ENCODE data around the gene BBS7. TPM values are rescaled to one million over a fixed set of nuclear protein-coding genes. Genes with fewer than 3 reads are reported as not detected.

Gene BBS7
- total and polyA plus RNA-seq, 10 of the 15 experiments (the other 5 are each of a cell fraction or from before 2014, with no cell fraction given), result 5.2 to 15.2 (median 9.0) TPM

- no peak overlapping the region for H2AFZ ChIP-seq (ENCODE audit: control insufficient read depth, low read depth, low read length)
- no TSS peak for BruUV-seq (replicated peaks)
- H3K36me3 ChIP-seq (ENCODE audit: control insufficient read depth in 2 of 2, insufficient read depth in 2 of 2, low read length in 1 of 2), result peaks cover 1 to 21% of the 10 kb centered on the region in 2 experiments
- POLR2A ChIA-PET, result interaction anchor here (1.0 to 1.3 kb wide), 4 partner anchors 9 to 17 kb away, joined by 3 to 5 read pairs (median 3); partner anchors contain the start of gene EXOSC9
- H3K4me1 ChIP-seq (ENCODE audit: control insufficient read depth, insufficient read depth, low read length), result no peaks in the 10 kb centered on the region
- no peak overlapping the region; the same call in 1 of the 2 replicates for H3K9ac ChIP-seq (ENCODE audit: control insufficient read depth, insufficient read depth, low read length)
- SMC1A ChIA-PET (ENCODE audit: uncharacterized antibody, unreplicated experiment), result interaction anchor here (1.0 to 1.7 kb wide), 2 partner anchors 21 to 41 kb away, joined by 3 to 5 read pairs; no protein-coding TSS in a partner anchor
- intact Hi-C loops (cut with micrococcal nuclease; ENCODE audit: unreplicated experiment), result no loop called here
- 58% methylated on average over 1 of the region's 1 CpG for WGBS (ENCODE audit: insufficient coverage, insufficient replicate concordance, low lambda C conversion rate, missing lambda C conversion rate)
- in situ Hi-C loops (cut with MboI), result no loop called here
- RAD21 ChIA-PET (ENCODE audit: unreplicated experiment), result no interaction called here
- ATAC-seq, result no peak
- FAIRE-seq, result no peak
- H4K20me1 ChIP-seq (ENCODE audit: control insufficient read depth, insufficient read depth), result no peaks in the 10 kb centered on the region
- no peak for DNase-seq (ENCODE audit: low read depth, low spot score)
- no peaks in the 10 kb centered on the region for H3K9me3 ChIP-seq (replicated peaks; ENCODE audit: control insufficient read depth, insufficient read depth, low read length)
- peak overlapping the region; percentile 22; the same call in 1 of the 2 replicates for H3K4me2 ChIP-seq (ENCODE audit: control insufficient read depth, insufficient read depth)
- H3K79me2 ChIP-seq (ENCODE audit: control insufficient read depth, insufficient read depth, low read length), result peaks cover 45% of the 10 kb centered on the region
- TF ChIP-seq SREBF2 (IDR thresholded peaks at IDR 0.05; ENCODE audit: low read length), result no peak
- TF ChIP-seq POLR2AphosphoS2 (IDR thresholded peaks at IDR 0.05; ENCODE audit: low read depth, low read length), result 0 out of 2 replicates have a peak, but pooled peaks have one; percentile 17
- CTCF ChIA-PET, result interaction anchor here (0.6 to 1.4 kb wide), 2 partner anchors 16 to 36 kb away, joined by 3 to 6 read pairs; partner anchors contain the start of gene EXOSC9
- H3K27ac ChIP-seq (ENCODE audit: control insufficient read depth, insufficient read depth), result no peak overlapping the region
- 0 out of 2 replicates have a peak overlapping the region, but pooled peaks have one; percentile 5 for H3K4me3 ChIP-seq
- H3K27me3 ChIP-seq (replicated peaks in 1 of 2; ENCODE audit: control insufficient read depth in 2 of 2, insufficient read depth in 2 of 2, low read length in 1 of 2), result no peaks in the 10 kb centered on the region
Measured at GRCh38 chr4:121818215-121818614, 52.1 kb downstream of the BBS7 start.

- SMC1A ChIA-PET (ENCODE audit: uncharacterized antibody, unreplicated experiment), result interaction anchor here (0.6 to 1.7 kb wide), 4 partner anchors 11 to 520 kb away, joined by 3 to 5 read pairs (median 3); no protein-coding TSS in a partner anchor
- no peak for TF ChIP-seq ZZZ3 (IDR thresholded peaks at IDR 0.05; ENCODE audit: control insufficient read depth, insufficient read length, low read depth)
- TF ChIP-seq IRF4 (IDR thresholded peaks at IDR 0.05; ENCODE audit: low read depth, low read length), result no peak
- 0 out of 2 replicates have a peak, but pooled peaks have one; percentile 27 for TF ChIP-seq POLR2A (IDR thresholded peaks at IDR 0.05; ENCODE audit: low read depth, low read length)
- RAD21 ChIA-PET (ENCODE audit: unreplicated experiment), result no interaction called here
- in situ Hi-C loops (cut with MboI) (no loop called here), intact Hi-C loops (cut with micrococcal nuclease; ENCODE audit: unreplicated experiment) (no loop called here)
- ATAC-seq (no peak), DNase-seq (ENCODE audit: low read depth, low spot score) (no peak), FAIRE-seq (no peak)
- no peaks in the 10 kb centered on the region for H3K9me3 ChIP-seq (replicated peaks; ENCODE audit: control insufficient read depth, insufficient read depth, low read length)
- no peak overlapping the region for H3K9ac ChIP-seq (ENCODE audit: control insufficient read depth, insufficient read depth, low read length)
- no peaks in the 10 kb centered on the region for H3K4me1 ChIP-seq (ENCODE audit: control insufficient read depth, insufficient read depth, low read length)
- H4K20me1 ChIP-seq (ENCODE audit: control insufficient read depth, insufficient read depth), result no peaks in the 10 kb centered on the region
- 8% methylated on average over 1 of the region's 1 CpG for WGBS (ENCODE audit: insufficient coverage, insufficient replicate concordance, low lambda C conversion rate, missing lambda C conversion rate)
- POLR2A ChIA-PET, result interaction anchor here (1.0 to 1.3 kb wide), 3 partner anchors 9 to 17 kb away, joined by 3 to 5 read pairs (median 3); partner anchors contain the start of gene EXOSC9
- no peak overlapping the region for H3K27ac ChIP-seq (ENCODE audit: control insufficient read depth, insufficient read depth)
- H3K4me2 ChIP-seq (ENCODE audit: control insufficient read depth, insufficient read depth), result peak overlapping the region; percentile 22; the same call in 1 of the 2 replicates
- peaks cover 40% of the 10 kb centered on the region for H3K79me2 ChIP-seq (ENCODE audit: control insufficient read depth, insufficient read depth, low read length)
- CTCF ChIA-PET, result interaction anchor here (0.6 to 1.4 kb wide), 2 partner anchors 16 to 35 kb away, joined by 3 to 6 read pairs; partner anchors contain the start of gene EXOSC9
- H3K4me3 ChIP-seq, result 0 out of 2 replicates have a peak overlapping the region, but pooled peaks have one; percentile 5
- no peaks in the 10 kb centered on the region for H3K27me3 ChIP-seq (replicated peaks in 1 of 2; ENCODE audit: control insufficient read depth in 2 of 2, insufficient read depth in 2 of 2, low read length in 1 of 2)
- BruUV-seq (replicated peaks), result no TSS peak
- no peak overlapping the region for H2AFZ ChIP-seq (ENCODE audit: control insufficient read depth, low read depth, low read length)
- peaks cover 1 to 21% of the 10 kb centered on the region in 2 experiments for H3K36me3 ChIP-seq (ENCODE audit: control insufficient read depth in 2 of 2, insufficient read depth in 2 of 2, low read length in 1 of 2)
Measured at GRCh38 chr4:121817701-121818100, 52.6 kb downstream of the BBS7 start.
